22Rv1 (cell line): ENCODE data around the gene PKHD1.
A peak's percentile ranks its signal among the peaks of the same experiment; 100 is the strongest.
"Not testable (repeated sequence)": the region's sequence is repeated elsewhere in the genome, so short reads cannot be mapped to it uniquely, and the experiment has no call there.

Experiments
- H3K27ac ChIP-seq: fragments of 450-650 bp; 2 replicates; pipeline ENCODE4 v1.5.1; 2017
- ZFX ChIP-seq: fragments of 450-650 bp; IDR thresholded peaks from 2 replicates; pipeline ENCODE4 v1.6.1; 2017; ENCODE audit warnings: antibody characterized with exemption, borderline replicate concordance
- TF ChIP-seq, protein P1 (sequence below): fragments of 450-650 bp; IDR thresholded peaks from 2 replicates; pipeline ENCODE4 v1.5.1; 2017; ENCODE audit warnings: mild to moderate bottlenecking

The PKHD1 gene

DNA sequence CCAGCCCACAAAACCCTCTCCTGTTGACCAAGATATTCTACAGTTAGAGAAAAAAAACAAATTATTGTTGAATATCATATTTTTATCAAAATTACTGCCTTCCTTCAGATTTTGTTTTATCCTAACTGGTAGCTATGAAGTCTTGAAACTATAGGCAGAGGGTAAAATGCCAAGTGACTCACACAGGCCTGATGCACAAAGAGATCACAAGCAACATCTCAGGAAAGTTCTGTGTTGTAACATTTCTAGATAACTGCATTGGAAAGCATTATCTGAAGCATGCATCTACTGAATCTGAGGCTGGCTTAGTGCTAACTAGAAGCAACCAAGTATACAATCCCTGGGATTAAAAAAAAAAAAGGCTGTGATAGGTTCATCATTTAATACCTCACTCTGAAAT is 134.2 kb downstream of the PKHD1 start:
- H3K27ac ChIP-seq, result no peak overlapping the region
- no peak for TF ChIP-seq ZFX
- TF ChIP-seq, protein P1, sequence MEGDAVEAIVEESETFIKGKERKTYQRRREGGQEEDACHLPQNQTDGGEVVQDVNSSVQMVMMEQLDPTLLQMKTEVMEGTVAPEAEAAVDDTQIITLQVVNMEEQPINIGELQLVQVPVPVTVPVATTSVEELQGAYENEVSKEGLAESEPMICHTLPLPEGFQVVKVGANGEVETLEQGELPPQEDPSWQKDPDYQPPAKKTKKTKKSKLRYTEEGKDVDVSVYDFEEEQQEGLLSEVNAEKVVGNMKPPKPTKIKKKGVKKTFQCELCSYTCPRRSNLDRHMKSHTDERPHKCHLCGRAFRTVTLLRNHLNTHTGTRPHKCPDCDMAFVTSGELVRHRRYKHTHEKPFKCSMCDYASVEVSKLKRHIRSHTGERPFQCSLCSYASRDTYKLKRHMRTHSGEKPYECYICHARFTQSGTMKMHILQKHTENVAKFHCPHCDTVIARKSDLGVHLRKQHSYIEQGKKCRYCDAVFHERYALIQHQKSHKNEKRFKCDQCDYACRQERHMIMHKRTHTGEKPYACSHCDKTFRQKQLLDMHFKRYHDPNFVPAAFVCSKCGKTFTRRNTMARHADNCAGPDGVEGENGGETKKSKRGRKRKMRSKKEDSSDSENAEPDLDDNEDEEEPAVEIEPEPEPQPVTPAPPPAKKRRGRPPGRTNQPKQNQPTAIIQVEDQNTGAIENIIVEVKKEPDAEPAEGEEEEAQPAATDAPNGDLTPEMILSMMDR, result no peak

DNA sequence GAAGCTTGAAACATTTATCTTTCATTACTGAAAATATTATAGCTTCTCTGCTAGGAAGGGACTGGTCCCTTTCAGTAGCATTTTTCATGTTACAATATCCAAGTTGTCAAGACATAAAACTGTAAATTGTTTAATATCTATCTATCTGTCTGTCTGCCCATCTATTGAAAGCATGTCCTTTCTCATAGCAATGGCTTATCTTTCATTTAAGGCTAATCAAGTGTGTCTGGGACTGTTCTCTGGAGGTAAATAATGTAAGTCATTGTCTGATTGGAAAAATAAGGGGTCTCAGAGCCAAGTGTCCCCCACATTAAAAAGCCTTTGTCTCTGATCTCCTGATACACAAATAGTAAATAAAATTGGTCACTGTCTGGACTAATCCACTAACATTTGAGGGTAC is 135.5 kb downstream of the PKHD1 start:
- TF ChIP-seq, protein P1, result no peak
- TF ChIP-seq ZFX, result no peak

DNA sequence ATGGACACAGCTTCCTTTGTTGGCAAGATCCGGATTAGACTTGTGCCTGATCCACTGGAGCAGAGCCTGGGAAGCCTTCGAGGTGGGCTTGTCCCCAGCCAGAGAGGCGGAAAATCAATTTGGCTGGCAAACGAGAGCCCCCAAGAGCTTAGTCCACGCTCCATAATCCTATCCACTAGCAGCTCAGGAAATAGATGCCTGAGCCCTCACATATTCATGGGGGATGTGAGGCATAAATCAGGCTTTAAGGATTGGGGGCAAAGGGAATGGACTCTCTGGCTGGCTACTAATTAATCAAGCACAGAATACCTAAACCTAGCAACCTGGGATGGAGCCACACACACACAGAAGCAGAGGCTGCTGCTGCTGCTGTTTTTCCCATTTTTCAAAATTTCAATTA is 137.9 kb downstream of the PKHD1 start:
- H3K27ac ChIP-seq, result no peak overlapping the region
- TF ChIP-seq, protein P1, result no peak
- TF ChIP-seq ZFX, result no peak

More for the DNA sequence above, 135.5 kb downstream of the PKHD1 start:
- no peak overlapping the region for H3K27ac ChIP-seq

DNA sequence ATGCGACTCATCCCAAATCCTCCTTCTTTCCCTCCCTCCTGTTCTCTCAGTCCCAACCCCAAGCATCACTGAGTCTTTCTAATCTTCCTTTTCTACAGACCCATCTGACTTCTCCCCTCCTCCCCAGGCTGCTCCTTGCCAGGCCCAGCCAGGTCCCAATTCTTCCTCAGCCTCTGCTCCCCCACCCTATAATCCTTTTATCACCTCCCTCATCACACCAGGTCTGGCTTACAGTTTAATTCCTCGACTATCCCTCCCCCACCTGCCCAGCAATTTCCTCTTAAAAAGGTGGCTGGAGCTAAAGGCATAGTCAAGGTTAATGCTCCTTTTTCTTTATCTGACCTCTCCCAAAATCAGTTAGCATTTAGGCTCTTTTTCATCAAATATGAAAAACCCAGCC is 147.7 kb downstream of the PKHD1 start:
- not testable (repeated sequence) for H3K27ac ChIP-seq

DNA sequence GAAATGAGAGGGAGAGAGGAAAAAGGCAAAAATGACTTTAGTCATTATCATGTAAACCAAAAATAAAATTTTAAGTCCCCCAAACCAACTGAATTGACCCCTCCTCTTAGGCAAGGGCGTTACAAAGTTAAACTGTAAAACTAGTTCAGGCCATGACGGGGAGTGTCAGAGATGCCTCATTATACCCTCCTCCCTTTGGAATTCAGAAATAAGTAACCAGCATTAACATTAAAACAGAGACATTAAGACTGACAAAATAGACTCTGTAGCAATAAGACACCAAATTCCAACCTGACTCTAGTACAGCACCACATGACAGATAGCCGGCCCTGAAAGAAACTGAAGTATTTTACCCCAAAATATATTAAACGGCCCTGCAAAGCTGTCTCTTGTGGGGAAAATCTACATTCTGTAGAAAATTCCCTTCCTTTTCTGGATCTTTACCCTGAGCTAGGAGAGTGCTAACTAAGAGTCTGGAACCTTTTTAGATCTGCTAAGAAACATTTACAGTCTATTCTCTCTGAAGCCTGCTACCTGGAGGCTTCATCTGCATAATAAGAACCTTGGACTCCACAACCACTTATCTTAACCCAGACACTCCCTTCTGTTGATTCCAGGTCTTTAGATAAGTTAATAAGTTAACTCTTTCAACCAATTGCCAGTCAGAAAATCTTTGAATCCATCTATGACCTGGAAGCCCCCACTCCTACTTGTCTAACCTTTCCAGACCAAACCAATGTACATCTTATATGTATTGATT is 150.7 kb downstream of the PKHD1 start:
- no peak for TF ChIP-seq ZFX
- TF ChIP-seq, protein P1, result no peak
- H3K27ac ChIP-seq, result no peak overlapping the region

DNA sequence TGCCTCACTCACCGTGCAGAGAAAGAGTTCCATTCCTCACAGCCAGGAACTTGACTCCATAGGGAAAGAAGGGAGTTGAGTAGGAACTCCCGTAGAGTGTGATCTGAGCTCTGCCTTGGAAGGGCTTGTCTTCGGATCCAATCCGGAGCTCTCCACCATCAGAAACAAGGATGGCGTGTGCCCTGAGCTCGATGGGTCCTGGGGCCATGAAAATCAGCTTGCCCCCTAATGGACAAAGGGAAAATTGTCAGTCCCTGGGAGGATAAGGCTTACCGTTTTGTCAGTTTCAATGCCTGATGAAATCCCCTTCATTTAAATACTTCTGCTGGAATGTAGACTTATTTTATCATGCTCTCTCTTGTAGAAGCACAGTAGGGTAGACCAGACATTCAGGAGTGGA is 153.3 kb downstream of the PKHD1 start:
- H3K27ac ChIP-seq, result no peak overlapping the region
- no peak for TF ChIP-seq ZFX
- TF ChIP-seq, protein P1, result peak; percentile 58

DNA sequence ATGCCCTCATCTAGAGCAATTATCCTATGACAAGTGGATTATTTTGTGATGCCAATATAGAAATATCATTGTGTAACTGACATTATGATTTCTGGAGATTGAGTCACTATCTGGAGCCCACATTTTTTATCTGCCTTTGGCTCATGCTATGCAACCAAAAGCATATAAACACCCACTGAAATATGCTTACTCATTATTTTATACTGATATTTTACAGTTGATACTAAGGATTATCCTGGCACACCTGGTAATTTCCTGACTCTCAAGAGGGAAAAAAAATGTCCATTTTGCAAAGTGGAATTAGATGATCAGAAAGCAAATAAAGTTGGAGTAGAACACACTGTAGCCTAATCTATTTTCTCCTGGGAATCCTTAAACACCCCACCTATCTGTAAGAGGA is 154.5 kb downstream of the PKHD1 start:
- H3K27ac ChIP-seq, result no peak overlapping the region
- TF ChIP-seq ZFX, result no peak
- TF ChIP-seq, protein P1, result no peak

DNA sequence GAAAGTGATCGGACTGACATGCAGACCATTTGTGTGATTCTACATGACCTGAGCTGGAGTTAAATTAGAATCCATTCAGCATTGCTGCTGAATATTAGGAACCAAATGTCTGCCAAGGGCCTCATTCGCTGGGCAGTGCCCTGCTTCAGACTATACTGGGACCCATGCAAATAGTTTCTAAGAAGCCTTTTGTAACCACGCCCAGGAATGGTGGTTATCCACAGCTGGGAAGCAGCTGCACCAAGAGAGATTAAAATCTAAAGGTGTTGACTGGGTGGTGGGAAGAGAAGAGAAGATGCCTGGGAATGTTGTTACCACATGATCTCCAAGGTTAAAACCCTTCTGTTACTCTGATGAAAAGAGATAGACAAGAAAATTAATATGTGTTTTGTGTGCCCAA is 156.8 kb downstream of the PKHD1 start:
- no peak overlapping the region for H3K27ac ChIP-seq
- TF ChIP-seq, protein P1, result no peak
- TF ChIP-seq ZFX, result no peak
